HTR-8/SVneo (cell line): Measurements from ENCODE around the gene CACNA2D2.
A peak's percentile ranks its signal among the peaks of the same experiment; 100 is the strongest.

ENCODE experiments used
- DNase-seq: peaks from one replicate; pipeline ENCODE4 v3.0.0; 2011; ENCODE audit warnings: low spot score, mixed read lengths; ENCODE audit not compliant: insufficient read length
- FAIRE-seq: peaks from 2 replicates; lab custom pipeline; 2011; peaks lifted over from hg19 to GRCh38; lab: Jason Lieb, UNC

The CACNA2D2 gene

GRCh38 chr3:50436114-50436674, 67.2 kb downstream of the CACNA2D2 start:
- no peak for FAIRE-seq
- DNase-seq: peak; percentile 68

GRCh38 chr3:50435371-50436113, 67.9 kb downstream of the CACNA2D2 start:
- no peak for FAIRE-seq
- DNase-seq: no peak

DNA sequence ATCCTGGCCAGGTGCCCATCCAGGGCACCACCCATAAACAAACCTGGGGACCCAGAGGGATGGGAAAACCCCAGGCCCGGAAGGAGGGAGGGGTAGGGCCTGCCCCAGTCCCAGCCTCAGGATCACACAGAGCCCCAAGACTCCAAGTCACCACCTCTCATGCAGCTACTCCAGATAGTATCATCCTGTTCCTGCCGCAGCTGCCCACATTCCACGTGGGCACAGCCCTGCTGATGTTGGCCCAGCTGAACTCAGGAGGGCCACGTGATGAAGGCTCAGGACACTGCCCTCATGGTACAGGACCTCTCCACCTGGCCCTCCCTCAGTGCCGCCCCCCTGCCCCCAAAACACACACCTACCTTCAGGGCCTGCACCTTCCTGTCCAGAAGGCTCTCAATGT, 69.5 kb downstream of the CACNA2D2 start:
- DNase-seq: no peak
- FAIRE-seq: no peak

- DNase-seq (no peak), FAIRE-seq (no peak)
Observed at GRCh38 chr3:50430950-50431435, 72.4 kb downstream of the CACNA2D2 start.

DNA sequence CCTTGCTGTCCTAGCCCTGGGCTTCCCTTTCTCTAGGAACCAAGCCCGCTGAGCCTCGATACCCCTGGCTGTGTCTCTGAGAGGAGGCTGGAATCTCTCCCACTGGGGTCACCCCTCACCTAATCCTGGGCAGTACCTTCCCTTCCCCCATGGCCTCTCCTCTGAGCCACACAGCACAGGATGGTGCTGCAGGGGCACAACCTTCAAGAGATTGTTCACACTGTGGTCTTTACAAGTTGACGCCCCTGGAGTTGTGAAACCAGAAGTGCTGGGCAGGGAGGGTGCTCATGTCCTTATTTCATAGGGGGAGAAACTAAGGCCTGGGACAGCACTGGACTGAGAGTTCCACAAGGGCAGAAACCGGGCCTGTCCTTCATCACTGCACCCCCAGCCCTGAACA, 73.2 kb downstream of the CACNA2D2 start:
- FAIRE-seq: no peak
- DNase-seq: no peak

GRCh38 chr3:50428007-50428633, 75.3 kb downstream of the CACNA2D2 start:
- FAIRE-seq: no peak
- no peak for DNase-seq

- FAIRE-seq (no peak), DNase-seq (no peak)
Observed at GRCh38 chr3:50427217-50427616, 76.2 kb downstream of the CACNA2D2 start.

GRCh38 chr3:50425911-50426310, 77.5 kb downstream of the CACNA2D2 start:
- DNase-seq (no peak), FAIRE-seq (no peak)

DNA sequence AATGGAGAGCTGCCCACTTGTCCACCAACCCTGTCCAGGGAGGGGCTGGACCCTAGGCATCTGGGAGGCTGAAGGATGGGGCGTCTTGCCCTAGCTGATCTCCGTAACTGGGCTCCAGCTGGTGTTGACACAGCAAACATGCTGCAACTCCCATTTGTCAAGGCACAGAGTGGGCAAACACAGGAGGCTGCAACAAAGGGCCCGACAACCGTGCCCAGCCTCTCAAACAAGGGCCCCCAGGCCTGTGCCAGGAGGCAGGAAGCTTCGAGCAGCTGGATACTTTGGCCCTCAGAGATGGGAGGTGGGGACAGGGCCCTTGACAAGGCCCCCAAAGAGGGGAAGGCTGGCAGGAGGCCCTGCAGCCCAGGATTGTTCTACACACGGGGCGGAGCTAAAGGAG, 79.9 kb downstream of the CACNA2D2 start:
- no peak for FAIRE-seq
- DNase-seq: no peak

GRCh38 chr3:50422153-50422552, 81.3 kb downstream of the CACNA2D2 start:
- no peak for FAIRE-seq

DNA sequence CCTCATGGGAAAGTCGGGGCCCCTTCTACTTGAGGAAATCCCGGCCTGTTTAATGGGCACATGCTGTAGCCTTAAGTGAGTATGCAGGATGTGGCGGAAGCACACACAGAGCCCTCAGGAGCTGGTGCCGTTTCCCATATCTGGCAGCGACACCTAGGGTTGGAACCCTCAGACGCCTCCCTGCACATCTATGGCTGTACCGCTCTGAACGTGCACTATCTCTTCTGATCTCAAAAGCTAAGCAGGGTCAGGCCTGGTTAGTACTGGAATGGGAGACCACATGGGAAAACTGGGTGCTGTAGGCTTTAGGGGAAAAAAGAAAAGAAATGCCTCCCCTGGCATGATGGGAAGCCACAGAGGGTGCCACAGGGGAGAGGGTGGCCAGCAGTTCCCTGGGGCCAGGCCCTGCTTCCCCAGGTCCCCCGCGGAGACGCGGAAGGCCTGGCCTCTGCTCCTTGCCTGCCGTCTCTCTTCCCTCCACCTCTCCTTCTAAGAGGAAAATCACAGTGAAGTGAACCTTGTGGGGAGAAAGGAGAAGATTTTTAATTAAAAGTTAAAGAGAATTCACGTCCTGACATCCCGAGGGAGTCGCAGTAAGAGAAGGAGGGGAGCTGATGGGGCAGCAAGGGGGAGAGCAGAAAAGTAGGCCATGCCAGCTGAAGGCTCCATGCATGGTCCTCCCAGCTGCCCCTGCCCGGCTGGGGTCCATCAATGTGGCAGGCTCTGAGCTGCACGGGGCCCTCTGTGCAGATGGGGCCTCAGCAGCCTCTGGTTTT, 83.7 kb downstream of the CACNA2D2 start:
- DNase-seq: no peak
- FAIRE-seq: no peak

More at GRCh38 chr3:50422153-50422552, 81.3 kb downstream of the CACNA2D2 start:
- DNase-seq: no peak

DNA sequence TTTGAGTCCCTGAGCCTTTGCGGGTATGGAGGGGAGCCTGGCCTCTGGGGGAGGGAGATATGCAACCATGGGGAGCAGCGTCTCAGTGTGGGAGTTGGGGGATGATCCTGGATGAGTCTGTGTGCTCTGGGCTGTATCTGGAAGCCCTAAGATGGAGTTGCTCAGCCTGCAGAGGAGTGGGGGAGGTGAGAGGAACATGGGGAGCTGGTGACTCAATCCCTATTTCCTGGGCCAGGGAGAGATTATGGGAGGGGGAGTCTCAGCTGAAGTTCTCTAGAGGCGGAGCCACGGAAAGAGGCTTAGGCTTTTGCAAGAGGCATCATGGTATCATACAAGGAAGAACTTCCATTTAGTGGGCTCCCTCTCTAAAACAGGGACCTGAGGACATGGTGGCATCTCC, 84.6 kb downstream of the CACNA2D2 start:
- FAIRE-seq: no peak
- peak; percentile 72 for DNase-seq

DNA sequence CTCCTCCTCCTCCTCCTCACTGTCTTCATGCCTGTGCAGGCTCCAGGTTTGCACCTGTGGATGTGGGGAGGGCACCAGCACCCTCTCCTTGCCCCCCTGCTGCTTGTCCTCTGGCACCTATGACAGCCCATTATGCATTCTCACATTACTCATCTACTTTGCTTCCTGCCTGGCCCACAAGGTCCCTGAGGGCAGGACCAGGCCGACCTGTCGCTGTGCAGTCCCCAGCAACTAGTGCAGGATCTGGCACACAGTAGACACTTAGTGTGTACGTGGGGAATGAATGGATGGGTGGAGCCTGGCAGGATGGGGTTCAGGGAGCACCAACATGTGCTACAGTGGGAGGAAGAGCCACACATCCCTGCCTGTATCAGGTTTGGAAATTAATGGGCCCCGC, 85.8 kb downstream of the CACNA2D2 start:
- DNase-seq: no peak
- FAIRE-seq: peak; percentile 44

GRCh38 chr3:50416736-50417636, 86.4 kb downstream of the CACNA2D2 start:
- FAIRE-seq (no peak), DNase-seq (no peak)

GRCh38 chr3:50415816-50416215, 87.6 kb downstream of the CACNA2D2 start:
- DNase-seq (no peak), FAIRE-seq (no peak)

DNA sequence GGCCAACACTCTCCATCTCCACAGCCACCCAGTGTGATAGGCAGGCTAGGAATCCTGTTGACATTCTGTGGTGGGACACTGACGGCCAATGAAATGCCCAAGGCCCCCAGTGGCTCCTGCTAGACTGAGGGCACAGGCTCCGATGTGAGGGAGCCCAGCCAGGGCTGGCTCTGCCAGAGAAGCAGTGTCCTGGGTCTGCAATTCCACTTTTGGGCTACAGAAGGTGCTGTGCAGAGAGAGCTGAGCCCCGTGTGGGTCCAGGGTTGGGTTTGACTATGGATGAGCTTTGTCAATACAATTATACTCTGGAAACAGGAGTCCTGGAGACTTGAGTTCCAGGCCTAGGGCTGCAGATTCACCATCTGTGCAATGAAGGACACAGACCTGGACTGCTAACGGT, 88.4 kb downstream of the CACNA2D2 start:
- DNase-seq: no peak
- no peak for FAIRE-seq

GRCh38 chr3:50414616-50415015, 88.8 kb downstream of the CACNA2D2 start:
- no peak for DNase-seq
- no peak for FAIRE-seq

DNA sequence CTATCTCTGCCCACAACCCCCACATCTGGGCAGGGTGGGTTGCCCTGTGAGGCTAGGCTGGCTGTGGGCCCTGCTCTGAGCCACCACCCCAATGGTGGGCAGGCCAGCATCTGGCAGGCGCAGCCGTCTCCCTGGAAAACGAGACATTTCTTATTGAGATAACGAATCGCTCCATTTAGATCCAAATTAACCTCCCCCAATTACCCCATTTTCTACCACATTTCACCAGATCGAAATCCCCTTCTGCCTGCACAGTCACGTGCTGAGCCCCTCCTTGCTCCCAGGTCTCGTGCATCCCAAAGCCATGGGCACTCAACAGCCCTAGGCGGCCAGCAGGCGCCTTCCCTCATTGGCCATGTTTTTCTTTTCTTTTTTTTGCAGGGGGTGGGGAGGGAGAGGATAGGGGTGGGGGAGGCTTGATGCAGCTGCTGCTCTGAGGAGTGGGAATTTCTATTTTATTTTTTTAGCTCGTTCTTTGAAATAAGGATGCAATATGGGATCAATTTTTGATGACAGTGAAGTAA, 91.1 kb downstream of the CACNA2D2 start:
- no peak for DNase-seq
- no peak for FAIRE-seq

- FAIRE-seq: no peak
- DNase-seq: no peak
Observed at GRCh38 chr3:50411229-50411628, 92.2 kb downstream of the CACNA2D2 start.
